Measurements from ENCODE around the gene TRMO. TPM values are rescaled to one million over a fixed set of nuclear protein-coding genes. Genes with fewer than 3 reads are reported as not detected.
A peak's percentile ranks its signal among the peaks of the same experiment; 100 is the strongest.

The TRMO gene
- total RNA-seq, 1 donor from 2014 or later, result 18.3 TPM

GRCh38 chr9:97868859-97869258 lies 53.4 kb downstream of the TRMO start:
- H3K9me3 ChIP-seq (ENCODE audit: control insufficient read depth in 3 of 3, low read length in 3 of 3), result peaks cover 0 to 7% (median 2%) of the 10 kb centered on the region in 3 donors
- H3K27ac ChIP-seq (ENCODE audit: low read depth, low read length), result no peak overlapping the region
- H3K4me1 ChIP-seq (ENCODE audit: control insufficient read depth in 3 of 3, insufficient read depth in 3 of 3, low read length in 3 of 3), result no peaks in the 10 kb centered on the region
- no peaks in the 10 kb centered on the region for H3K36me3 ChIP-seq (ENCODE audit: control insufficient read depth in 3 of 3, insufficient read depth in 3 of 3, low read length in 3 of 3)
- no peak overlapping the region for H3K4me3 ChIP-seq (ENCODE audit: low read length in 3 of 3)
- H3K9ac ChIP-seq (ENCODE audit: low read depth in 1 of 3, low read length in 3 of 3), result no peak overlapping the region
- H3K27me3 ChIP-seq (ENCODE audit: control insufficient read depth in 3 of 3, insufficient read depth in 3 of 3, low read length in 3 of 3), result peaks cover 7 to 10% (median 9%) of the 10 kb centered on the region in 3 donors

DNA sequence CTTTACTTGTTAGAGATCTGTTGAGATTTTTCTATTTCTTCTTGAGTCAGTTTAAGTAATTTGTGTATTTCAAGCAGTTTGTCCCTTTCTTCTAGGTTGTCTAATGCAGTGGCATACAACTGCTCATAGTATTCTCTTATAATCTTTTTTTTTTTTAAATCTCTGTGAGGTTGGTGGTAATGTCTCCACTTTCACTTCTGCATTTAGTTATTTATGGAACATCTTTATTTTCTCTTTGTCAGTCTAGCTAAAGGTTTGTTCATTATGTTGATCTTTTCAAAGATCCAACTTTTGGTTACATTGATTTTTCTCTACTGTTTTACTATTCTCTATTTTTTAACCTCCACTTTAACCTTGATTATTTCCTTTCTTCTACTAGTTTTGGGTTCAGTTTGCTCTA lies 55.5 kb downstream of the TRMO start:
- H3K4me3 ChIP-seq (ENCODE audit: low read length in 3 of 3), result no peak overlapping the region
- H3K9ac ChIP-seq (ENCODE audit: low read depth in 1 of 3, low read length in 3 of 3), result no peak overlapping the region
- H3K9me3 ChIP-seq (ENCODE audit: control insufficient read depth in 3 of 3, low read length in 3 of 3), result peaks cover 0 to 7% (median 2%) of the 10 kb centered on the region in 3 donors
- H3K27me3 ChIP-seq (ENCODE audit: control insufficient read depth in 3 of 3, insufficient read depth in 3 of 3, low read length in 3 of 3), result peaks cover 15 to 21% (median 16%) of the 10 kb centered on the region in 3 donors
- H3K27ac ChIP-seq (ENCODE audit: low read depth, low read length), result no peak overlapping the region
- H3K4me1 ChIP-seq (ENCODE audit: control insufficient read depth in 3 of 3, insufficient read depth in 3 of 3, low read length in 3 of 3), result no peaks in the 10 kb centered on the region
- no peaks in the 10 kb centered on the region for H3K36me3 ChIP-seq (ENCODE audit: control insufficient read depth in 3 of 3, insufficient read depth in 3 of 3, low read length in 3 of 3)

DNA sequence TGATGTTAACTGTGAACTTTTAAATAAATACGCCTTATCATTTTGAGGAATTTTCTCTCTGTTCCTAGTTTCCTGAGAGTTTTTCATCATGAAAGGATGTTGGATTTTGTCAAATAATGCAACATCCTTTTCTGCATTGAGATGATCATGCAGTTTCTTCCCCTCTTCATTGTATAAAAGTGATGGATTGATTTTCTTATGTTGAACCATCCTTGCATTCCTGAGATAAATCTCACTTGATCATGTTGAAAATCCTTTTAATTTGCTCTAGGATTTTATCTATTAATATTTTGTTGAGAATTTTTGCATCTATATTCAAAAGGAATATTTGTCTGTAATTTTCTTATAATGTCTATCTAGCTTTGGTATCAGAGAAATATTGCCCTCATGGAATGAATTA lies 56.0 kb downstream of the TRMO start:
- Histone ChIP-seq H3K36me3 (ENCODE audit: control insufficient read depth in 3 of 3, insufficient read depth in 3 of 3, low read length in 3 of 3) (no peaks in the 10 kb centered on the region), H3K4me3 (ENCODE audit: low read length in 3 of 3) (no peak overlapping the region), H3K9me3 (ENCODE audit: control insufficient read depth in 3 of 3, low read length in 3 of 3) (peaks cover 0 to 7% (median 2%) of the 10 kb centered on the region in 3 donors), H3K27ac (ENCODE audit: low read depth, low read length) (no peak overlapping the region), H3K27me3 (ENCODE audit: control insufficient read depth in 3 of 3, insufficient read depth in 3 of 3, low read length in 3 of 3) (peaks cover 18 to 22% (median 18%) of the 10 kb centered on the region in 3 donors), H3K4me1 (ENCODE audit: control insufficient read depth in 3 of 3, insufficient read depth in 3 of 3, low read length in 3 of 3) (no peaks in the 10 kb centered on the region), H3K9ac (ENCODE audit: low read depth in 1 of 3, low read length in 3 of 3) (no peak overlapping the region)

DNA sequence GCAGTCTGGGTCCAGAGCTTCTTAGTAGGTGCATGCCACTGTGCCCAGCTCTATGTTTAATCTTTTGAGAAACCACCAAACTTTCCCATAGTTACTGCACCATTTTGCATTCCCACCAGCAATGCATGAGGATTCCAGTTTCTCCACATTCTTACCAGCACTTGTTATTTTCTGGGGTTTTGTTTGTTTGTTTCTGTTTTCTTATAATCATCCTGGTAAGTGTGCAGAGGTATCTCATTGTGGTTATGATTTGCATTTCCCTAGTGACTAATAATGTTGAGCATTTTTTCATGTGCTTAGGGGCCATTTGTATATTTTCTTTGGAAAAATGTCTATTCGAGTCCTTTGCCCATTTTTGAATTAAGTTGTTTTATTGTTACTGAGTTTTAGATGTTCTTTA lies 57.9 kb downstream of the TRMO start:
- H3K27me3 ChIP-seq (ENCODE audit: control insufficient read depth in 3 of 3, insufficient read depth in 3 of 3, low read length in 3 of 3), result peaks cover 37 to 39% (median 37%) of the 10 kb centered on the region in 3 donors

GRCh38 chr9:97863314-97863713 lies 59.0 kb downstream of the TRMO start:
- Histone ChIP-seq H3K27ac (ENCODE audit: low read depth, low read length) (no peak overlapping the region), H3K4me1 (ENCODE audit: control insufficient read depth in 3 of 3, insufficient read depth in 3 of 3, low read length in 3 of 3) (no peaks in the 10 kb centered on the region), H3K9ac (ENCODE audit: low read depth in 1 of 3, low read length in 3 of 3) (no peak overlapping the region), H3K36me3 (ENCODE audit: control insufficient read depth in 3 of 3, insufficient read depth in 3 of 3, low read length in 3 of 3) (no peaks in the 10 kb centered on the region), H3K4me3 (ENCODE audit: low read length in 3 of 3) (no peak overlapping the region), H3K27me3 (ENCODE audit: control insufficient read depth in 3 of 3, insufficient read depth in 3 of 3, low read length in 3 of 3) (peaks cover 42 to 45% (median 44%) of the 10 kb centered on the region in 3 donors), H3K9me3 (ENCODE audit: control insufficient read depth in 3 of 3, low read length in 3 of 3) (peaks cover 0 to 7% (median 2%) of the 10 kb centered on the region in 3 donors)

More for the DNA sequence above, 57.9 kb downstream of the TRMO start:
- Histone ChIP-seq H3K9me3 (ENCODE audit: control insufficient read depth in 3 of 3, low read length in 3 of 3) (peaks cover 0 to 7% (median 2%) of the 10 kb centered on the region in 3 donors), H3K4me3 (ENCODE audit: low read length in 3 of 3) (no peak overlapping the region), H3K36me3 (ENCODE audit: control insufficient read depth in 3 of 3, insufficient read depth in 3 of 3, low read length in 3 of 3) (no peaks in the 10 kb centered on the region), H3K27ac (ENCODE audit: low read depth, low read length) (no peak overlapping the region), H3K4me1 (ENCODE audit: control insufficient read depth in 3 of 3, insufficient read depth in 3 of 3, low read length in 3 of 3) (no peaks in the 10 kb centered on the region), H3K9ac (ENCODE audit: low read depth in 1 of 3, low read length in 3 of 3) (no peak overlapping the region)

DNA sequence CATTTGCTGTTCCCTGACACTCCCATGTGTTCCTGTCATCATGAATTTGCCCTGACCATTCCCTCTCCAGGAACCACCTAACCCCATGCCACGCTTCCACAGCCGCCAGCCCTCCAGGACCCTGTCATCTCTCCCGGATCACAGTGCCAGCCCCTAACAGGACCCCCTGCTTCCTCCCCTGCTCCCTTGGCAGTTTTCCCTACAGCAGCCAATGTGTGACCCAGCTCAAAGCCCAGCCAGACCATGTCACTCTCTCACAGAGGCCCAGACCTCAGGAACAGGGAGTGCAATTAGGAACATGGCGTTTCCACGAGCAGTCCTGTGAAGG lies 61.2 kb downstream of the TRMO start:
- peaks cover 63 to 67% (median 63%) of the 10 kb centered on the region in 3 donors for H3K27me3 ChIP-seq (ENCODE audit: control insufficient read depth in 3 of 3, insufficient read depth in 3 of 3, low read length in 3 of 3)

GRCh38 chr9:97860451-97861147 lies 61.7 kb downstream of the TRMO start:
- no peak overlapping the region for H3K27ac ChIP-seq (ENCODE audit: low read depth, low read length)
- no peaks in the 10 kb centered on the region for H3K36me3 ChIP-seq (ENCODE audit: control insufficient read depth in 3 of 3, insufficient read depth in 3 of 3, low read length in 3 of 3)
- H3K27me3 ChIP-seq (ENCODE audit: control insufficient read depth in 3 of 3, insufficient read depth in 3 of 3, low read length in 3 of 3), result peaks cover 68 to 69% (median 68%) of the 10 kb centered on the region in 3 donors

More for the DNA sequence above, 61.2 kb downstream of the TRMO start:
- Histone ChIP-seq H3K9me3 (ENCODE audit: control insufficient read depth in 3 of 3, low read length in 3 of 3) (peaks cover 0 to 7% (median 2%) of the 10 kb centered on the region in 3 donors), H3K4me1 (ENCODE audit: control insufficient read depth in 3 of 3, insufficient read depth in 3 of 3, low read length in 3 of 3) (peaks cover 0 to 6% (median 3%) of the 10 kb centered on the region in 3 donors), H3K9ac (ENCODE audit: low read depth in 1 of 3, low read length in 3 of 3) (no peak overlapping the region), H3K36me3 (ENCODE audit: control insufficient read depth in 3 of 3, insufficient read depth in 3 of 3, low read length in 3 of 3) (no peaks in the 10 kb centered on the region), H3K27ac (ENCODE audit: low read depth, low read length) (no peak overlapping the region), H3K4me3 (ENCODE audit: low read length in 3 of 3) (no peak overlapping the region)

DNA sequence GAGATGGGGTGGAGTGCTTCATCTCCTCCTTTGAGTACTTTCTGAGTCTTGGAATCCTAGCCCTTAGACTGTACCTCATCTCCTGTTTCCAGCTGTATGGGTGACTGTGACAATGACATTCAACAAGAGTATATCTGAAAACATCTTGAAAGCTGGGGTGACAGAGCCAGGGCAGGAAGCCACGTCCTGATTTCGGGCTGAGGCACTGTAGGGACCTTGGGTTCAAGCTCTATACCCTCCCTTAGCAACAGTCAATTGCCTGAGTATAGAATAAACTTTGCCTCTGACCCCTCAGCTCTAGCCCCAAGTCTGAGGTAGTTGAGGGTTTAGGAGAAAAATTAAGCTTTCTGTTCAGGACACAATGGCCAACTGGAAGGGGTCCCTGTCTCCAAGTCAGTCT lies 63.0 kb downstream of the TRMO start:
- peaks cover 0 to 6% (median 3%) of the 10 kb centered on the region in 3 donors for H3K4me1 ChIP-seq (ENCODE audit: control insufficient read depth in 3 of 3, insufficient read depth in 3 of 3, low read length in 3 of 3)
- H3K4me3 ChIP-seq (ENCODE audit: low read length in 3 of 3), result no peak overlapping the region
- H3K9ac ChIP-seq (ENCODE audit: low read depth in 1 of 3, low read length in 3 of 3), result no peak overlapping the region
- no peak overlapping the region for H3K27ac ChIP-seq (ENCODE audit: low read depth, low read length)
- peaks cover 78 to 80% (median 80%) of the 10 kb centered on the region in 3 donors for H3K27me3 ChIP-seq (ENCODE audit: control insufficient read depth in 3 of 3, insufficient read depth in 3 of 3, low read length in 3 of 3)
- H3K9me3 ChIP-seq (ENCODE audit: control insufficient read depth in 3 of 3, low read length in 3 of 3), result no peaks in the 10 kb centered on the region
- no peaks in the 10 kb centered on the region for H3K36me3 ChIP-seq (ENCODE audit: control insufficient read depth in 3 of 3, insufficient read depth in 3 of 3, low read length in 3 of 3)

More at GRCh38 chr9:97860451-97861147, 61.7 kb downstream of the TRMO start:
- Histone ChIP-seq H3K4me3 (ENCODE audit: low read length in 3 of 3) (no peak overlapping the region), H3K9ac (ENCODE audit: low read depth in 1 of 3, low read length in 3 of 3) (no peak overlapping the region), H3K9me3 (ENCODE audit: control insufficient read depth in 3 of 3, low read length in 3 of 3) (peaks cover 0 to 4% (median 0%) of the 10 kb centered on the region in 3 donors), H3K4me1 (ENCODE audit: control insufficient read depth in 3 of 3, insufficient read depth in 3 of 3, low read length in 3 of 3) (peaks cover 0 to 6% (median 3%) of the 10 kb centered on the region in 3 donors)

- H3K9me3 ChIP-seq (ENCODE audit: control insufficient read depth in 3 of 3, low read length in 3 of 3), result no peaks in the 10 kb centered on the region
- H3K4me3 ChIP-seq (ENCODE audit: low read length in 3 of 3), result no peak overlapping the region
- H3K9ac ChIP-seq (ENCODE audit: low read depth in 1 of 3, low read length in 3 of 3), result no peak overlapping the region
- peaks cover 0 to 6% (median 3%) of the 10 kb centered on the region in 3 donors for H3K4me1 ChIP-seq (ENCODE audit: control insufficient read depth in 3 of 3, insufficient read depth in 3 of 3, low read length in 3 of 3)
- H3K27me3 ChIP-seq (ENCODE audit: control insufficient read depth in 3 of 3, insufficient read depth in 3 of 3, low read length in 3 of 3), result peaks cover 74 to 86% (median 86%) of the 10 kb centered on the region in 3 donors
- no peak overlapping the region for H3K27ac ChIP-seq (ENCODE audit: low read depth, low read length)
- no peaks in the 10 kb centered on the region for H3K36me3 ChIP-seq (ENCODE audit: control insufficient read depth in 3 of 3, insufficient read depth in 3 of 3, low read length in 3 of 3)
Measured at GRCh38 chr9:97858826-97859225, 63.5 kb downstream of the TRMO start.

DNA sequence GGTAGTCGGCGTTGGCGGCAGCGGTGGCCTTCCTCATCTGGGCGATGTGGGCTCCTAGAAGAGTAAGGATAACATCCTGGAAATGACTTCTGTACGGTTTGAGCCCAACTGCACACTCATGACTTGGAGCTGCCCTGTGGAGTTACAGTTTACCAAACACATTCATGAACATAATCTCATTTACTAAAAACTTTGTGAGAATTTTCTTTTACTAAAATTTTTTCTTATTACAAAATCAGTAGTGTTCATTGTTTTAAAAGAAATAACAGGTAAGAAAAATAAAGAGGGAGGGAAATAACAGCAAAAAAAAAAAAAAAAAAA lies 63.9 kb downstream of the TRMO start:
- Histone ChIP-seq H3K27ac (ENCODE audit: low read depth, low read length) (no peak overlapping the region), H3K36me3 (ENCODE audit: control insufficient read depth in 3 of 3, insufficient read depth in 3 of 3, low read length in 3 of 3) (no peaks in the 10 kb centered on the region), H3K4me3 (ENCODE audit: low read length in 3 of 3) (peak overlapping the region in 1 of 3 donors; percentile 7), H3K4me1 (ENCODE audit: control insufficient read depth in 3 of 3, insufficient read depth in 3 of 3, low read length in 3 of 3) (peaks cover 2 to 8% (median 3%) of the 10 kb centered on the region in 3 donors), H3K27me3 (ENCODE audit: control insufficient read depth in 3 of 3, insufficient read depth in 3 of 3, low read length in 3 of 3) (peaks cover 76 to 86% (median 86%) of the 10 kb centered on the region in 3 donors), H3K9me3 (ENCODE audit: control insufficient read depth in 3 of 3, low read length in 3 of 3) (no peaks in the 10 kb centered on the region), H3K9ac (ENCODE audit: low read depth in 1 of 3, low read length in 3 of 3) (no peak overlapping the region)

Data from skeletal muscle tissue (tissue), 4 donors.